Body of pancreas (tissue), 4 donors: ENCODE results near the gene ZNF862. TPM values are rescaled to one million over a fixed set of nuclear protein-coding genes. Genes with fewer than 3 reads are reported as not detected.

Experiments used
- ATAC-seq: fragments of 150-250 bp; one replicate; pipeline ENCODE4 v1.9.1; 2016
- DNase-seq, 4 donors: peaks; one replicate each; pipeline ENCODE4 v3.0.0-alpha.2; 2019
- H3K27ac ChIP-seq, 4 donors: fragments of 200-600 bp; sonication (generic); 1 replicate in 3 of 4; 2 replicates in 1 of 4; pipeline versions ENCODE4 v1.5.1 to v1.6.1; 2016 to 2019; ENCODE audit warnings: mild to moderate bottlenecking in 1 of 4, mixed read lengths in 1 of 4, moderate library complexity in 1 of 4
- H3K27me3 ChIP-seq, 2 donors: fragments of 200-600 bp; sonication (generic); one replicate each; pipeline ENCODE4 v1.6.0; 2016; ENCODE audit warnings: mild to moderate bottlenecking in 1 of 2
- H3K36me3 ChIP-seq, 2 donors: fragments of 200-600 bp; sonication (generic); replicated peaks in 1 of 2; 2 replicates each; pipeline ENCODE4 v1.5.1; 2016; ENCODE audit warnings: low read depth in 2 of 2; ENCODE audit not compliant: insufficient read depth in 1 of 2
- H3K4me1 ChIP-seq: fragments of 200-600 bp; sonication (generic); one replicate; pipeline ENCODE4 v1.6.0; 2016
- H3K4me3 ChIP-seq, 2 donors: fragments of 200-600 bp; sonication (generic); 1 replicate in 1 of 2; 2 replicates in 1 of 2; pipeline ENCODE4 v1.5.1; 2016 to 2019
- H3K9me3 ChIP-seq, 3 donors: fragments of 200-600 bp; sonication (generic); 1 replicate in 2 of 3; 2 replicates in 1 of 3; pipeline ENCODE4 v1.5.1; 2016
- CTCF ChIP-seq, 7 experiments: fragments of 450-650 bp in 4 of 7; fragments of 200-600 bp in 3 of 7; sonication (generic) in 3 of 7; IDR thresholded peaks; one replicate each; pipeline ENCODE4 v1.5.1; 2016 to 2019; ENCODE audit warnings: antibody characterized with exemption in 7 of 7
- POLR2A ChIP-seq, 3 donors: fragments of 450-650 bp; IDR thresholded peaks; one replicate each; pipeline ENCODE4 v1.6.1; 2016; ENCODE audit warnings: antibody characterized with exemption in 3 of 3, mild to moderate bottlenecking in 2 of 3
- WGBS, 2 donors: methylation state at CpG; one replicate each; pipeline ENCODE4 v1.1.5; 2017; 5-methylcytosine and 5-hydroxymethylcytosine counted together
- intact Hi-C: fragments of 100-400 bp; cut with DNase I; formaldehyde crosslinking; loops from one replicate; pipeline ENCODE4 v1.15.1; 2023
- total RNA-seq, 2 donors: library from RNA; depleted of rRNA; stranded (reverse); fragments of >200 nt; gene quantifications; one replicate each; pipeline ENCODE4 v1.1.0, GENCODE V29; 2016

ZNF862 gene
- total RNA-seq, 2 donors from 2014 or later: 10.9 to 18.8 TPM

DNA sequence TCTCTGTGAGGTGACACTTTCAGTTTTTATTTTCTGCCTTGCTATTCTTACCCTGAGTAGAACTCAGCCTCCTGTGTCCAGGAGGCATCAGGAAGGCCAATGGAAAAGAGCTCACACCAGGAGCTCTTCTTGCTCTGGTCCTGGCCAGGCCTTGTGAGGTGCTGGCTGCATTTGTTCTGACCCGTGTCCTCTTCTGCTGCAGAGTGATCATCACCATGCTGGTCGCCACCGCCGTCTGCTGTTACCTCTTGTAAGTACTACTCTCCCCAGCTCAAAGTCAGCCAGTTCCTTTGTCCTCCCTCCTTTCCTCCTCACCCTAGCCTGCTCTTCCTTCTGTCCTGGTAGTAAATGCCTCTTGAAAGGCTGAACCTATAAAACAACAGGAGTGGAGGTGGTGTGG, 37.2 kb downstream of the ZNF862 start:
- DNase-seq: no peak
- intact Hi-C loops: no loop called here
- H3K27me3 ChIP-seq: no peaks in the 10 kb centered on the region
- WGBS, 2 donors: 98% methylated on average over 4 of the region's 4 CpGs
- H3K36me3 ChIP-seq: no peaks in the 10 kb centered on the region
- ATAC-seq: no peak
- H3K4me3 ChIP-seq: no peak overlapping the region
- H3K9me3 ChIP-seq: no peaks in the 10 kb centered on the region
- no peak overlapping the region for H3K27ac ChIP-seq
- peaks cover 21% of the 10 kb centered on the region for H3K4me1 ChIP-seq
- no peak for TF ChIP-seq CTCF (IDR thresholded peaks at IDR 0.05)
- TF ChIP-seq POLR2A (IDR thresholded peaks at IDR 0.05): no peak

GRCh38 chr7:149877890-149878522, 39.8 kb downstream of the ZNF862 start:
- WGBS, 2 donors: 80 to 83% methylated on average over 6 to 16 of the region's 16 CpGs
- Histone ChIP-seq H3K27me3 (no peaks in the 10 kb centered on the region), H3K36me3 (no peaks in the 10 kb centered on the region), H3K4me3 (no peak overlapping the region), H3K4me1 (peaks cover 37% of the 10 kb centered on the region), H3K9me3 (no peaks in the 10 kb centered on the region), H3K27ac (no peak overlapping the region)
- DNase-seq: no peak
- no peak for TF ChIP-seq CTCF (IDR thresholded peaks at IDR 0.05)
- no peak for TF ChIP-seq POLR2A (IDR thresholded peaks at IDR 0.05)
- intact Hi-C loops: no loop called here
- no peak for ATAC-seq

- no peak for ATAC-seq
- no peaks in the 10 kb centered on the region for H3K36me3 ChIP-seq
- H3K4me3 ChIP-seq: no peak overlapping the region
- no peak overlapping the region for H3K27ac ChIP-seq
- WGBS, 2 donors: 76 to 81% methylated on average over 9 to 13 of the region's 13 CpGs
- no peak for TF ChIP-seq POLR2A (IDR thresholded peaks at IDR 0.05)
- no peak for TF ChIP-seq CTCF (IDR thresholded peaks at IDR 0.05)
- H3K4me1 ChIP-seq: peaks cover 38% of the 10 kb centered on the region
- H3K9me3 ChIP-seq: no peaks in the 10 kb centered on the region
- no peaks in the 10 kb centered on the region for H3K27me3 ChIP-seq
- intact Hi-C loops: no loop called here
- DNase-seq: no peak
These were observed 40.3 kb downstream of the ZNF862 start for GRCh38 chr7:149878523-149878921.

DNA sequence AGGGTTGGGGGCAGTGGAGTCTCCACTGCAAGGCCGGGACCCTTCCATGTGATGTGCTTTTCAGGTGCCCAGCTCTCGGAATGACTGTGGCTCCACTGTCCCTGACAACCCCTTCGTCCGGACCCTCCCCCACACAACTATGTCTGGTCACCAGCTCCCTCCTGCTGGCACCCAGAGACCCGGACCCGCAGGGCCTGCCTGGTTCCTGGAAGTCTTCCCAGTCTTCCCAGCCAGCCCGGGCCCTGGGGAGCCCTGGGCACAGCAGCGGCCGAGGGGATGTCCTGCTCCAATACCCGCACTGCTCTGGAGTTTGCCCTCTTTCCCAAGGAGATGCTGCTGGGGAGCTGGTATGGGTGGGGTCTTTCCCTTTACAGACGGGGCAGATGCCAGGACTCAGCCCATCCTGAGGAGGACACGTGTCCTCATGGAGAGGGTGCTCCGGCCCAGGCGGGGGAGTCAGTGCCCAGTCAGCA, 41.1 kb downstream of the ZNF862 start:
- Histone ChIP-seq H3K36me3 (no peaks in the 10 kb centered on the region), H3K27ac (no peak overlapping the region), H3K4me1 (peaks cover 42% of the 10 kb centered on the region), H3K27me3 (no peaks in the 10 kb centered on the region), H3K4me3 (no peak overlapping the region), H3K9me3 (no peaks in the 10 kb centered on the region)
- WGBS, 2 donors: 80% methylated on average over 14 of the region's 14 CpGs; no CpG with 5 or more reads in 1 of the 2 donors
- ATAC-seq (no peak), DNase-seq (no peak)
- intact Hi-C loops: no loop called here
- TF ChIP-seq POLR2A (IDR thresholded peaks at IDR 0.05): no peak
- TF ChIP-seq CTCF (IDR thresholded peaks at IDR 0.05): no peak
